Muscle of leg (tissue), 11 donors: ENCODE data around the gene SLC5A4. TPM values are rescaled to one million over a fixed set of nuclear protein-coding genes. Genes with fewer than 3 reads are reported as not detected.
A peak's percentile ranks its signal among the peaks of the same experiment; 100 is the strongest.

Experiments
- DNase-seq: peaks from one replicate; pipeline ENCODE4 v3.0.0; 2013
- H3K27ac ChIP-seq: one replicate; pipeline ENCODE4 v1.5.1; 2013; ENCODE audit warnings: mild to moderate bottlenecking, low read length, control low read depth
- H3K27me3 ChIP-seq: one replicate; pipeline ENCODE4 v1.6.1; 2013; ENCODE audit warnings: low read length; ENCODE audit not compliant: control insufficient read depth, insufficient read depth
- H3K36me3 ChIP-seq: one replicate; pipeline ENCODE4 v1.6.1; 2013; ENCODE audit warnings: low read length; ENCODE audit not compliant: control insufficient read depth, insufficient read depth
- H3K4me1 ChIP-seq: one replicate; pipeline ENCODE4 v1.6.1; 2013; ENCODE audit warnings: low read length; ENCODE audit not compliant: control insufficient read depth, insufficient read depth
- H3K4me3 ChIP-seq: one replicate; pipeline ENCODE4 v1.5.1; 2013; ENCODE audit warnings: low read length, control low read depth
- H3K9me3 ChIP-seq: replicated peaks from 2 replicates; pipeline ENCODE4 v1.6.1; 2013; ENCODE audit warnings: low read depth, low read length; ENCODE audit not compliant: control insufficient read depth
- WGBS: methylation state at CpG from one replicate; pipeline ENCODE4 v1.1.5; 2013; ENCODE audit warnings: missing lambda C conversion rate; ENCODE audit not compliant: insufficient coverage; 5-methylcytosine and 5-hydroxymethylcytosine counted together
- polyA plus RNA-seq, 8 donors: library from polyadenylated mRNA; unstranded; fragments of 120-200 nt; gene quantifications; one replicate each; pipeline versions ENCODE4 v1.2.1 to v1.2.3, GENCODE V29; 2013; ENCODE audit warnings: inconsistent platforms in 1 of 8, low replicate concordance in 1 of 8; ENCODE audit not compliant: insufficient read length in 8 of 8, insufficient read depth in 1 of 8
- total RNA-seq: library from RNA; stranded (reverse); fragments of 120-200 nt; gene quantifications from one replicate; pipeline ENCODE4 v1.2.4, GENCODE V29; 2013

Gene SLC5A4
- total and polyA plus RNA-seq, 9 donors, result 0.19 to 0.96 (median 0.49) TPM

DNA sequence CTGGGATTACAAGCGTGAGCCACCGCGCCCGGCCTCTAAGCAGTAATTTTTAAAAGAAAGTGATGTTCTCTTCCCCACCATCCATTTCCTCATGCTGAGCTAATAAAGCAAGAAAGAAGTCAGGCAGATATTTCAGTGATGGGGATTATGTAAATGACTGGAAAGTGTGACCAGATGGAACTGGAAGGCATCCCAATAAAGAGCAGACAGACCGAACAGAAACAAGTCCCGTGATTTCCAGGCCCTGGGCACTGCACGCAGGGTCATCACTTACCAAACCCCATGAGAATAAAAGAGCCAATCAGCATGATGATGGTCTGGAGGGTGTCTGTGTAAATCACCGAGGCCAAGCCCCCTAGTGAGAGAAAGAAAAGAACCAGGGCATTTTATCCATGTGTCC lies 18.2 kb downstream of the SLC5A4 start:
- Histone ChIP-seq H3K36me3 (no peaks in the 10 kb centered on the region), H3K4me1 (no peaks in the 10 kb centered on the region), H3K27ac (no peak overlapping the region), H3K4me3 (no peak overlapping the region), H3K9me3 (no peaks in the 10 kb centered on the region), H3K27me3 (no peaks in the 10 kb centered on the region)
- 40% methylated on average over 1 of the region's 8 CpGs for WGBS
- no peak for DNase-seq

DNA sequence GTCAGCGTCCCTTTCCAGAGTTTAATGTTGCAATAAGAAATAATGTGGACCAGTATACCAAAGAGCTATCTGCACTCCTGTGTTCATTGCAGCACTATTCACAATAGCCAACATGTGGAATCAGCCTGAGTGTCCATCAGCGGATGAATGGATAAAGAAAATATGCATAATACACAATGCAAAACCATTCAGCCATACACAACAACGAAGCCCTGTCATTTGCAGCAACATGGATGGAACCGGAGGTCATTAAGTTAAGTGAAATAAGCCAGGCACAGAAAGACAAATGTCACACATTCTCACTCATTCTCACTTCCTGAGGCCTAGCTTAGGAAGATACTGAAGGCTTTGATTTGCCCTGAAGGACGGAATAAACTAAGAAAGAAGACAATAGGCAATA lies 22.1 kb downstream of the SLC5A4 start:
- H3K4me3 ChIP-seq, result no peak overlapping the region
- no peaks in the 10 kb centered on the region for H3K27me3 ChIP-seq
- H3K27ac ChIP-seq, result no peak overlapping the region
- no peaks in the 10 kb centered on the region for H3K4me1 ChIP-seq
- no peak for DNase-seq
- 49% methylated on average over 2 of the region's 5 CpGs for WGBS
- H3K9me3 ChIP-seq, result no peaks in the 10 kb centered on the region
- H3K36me3 ChIP-seq, result no peaks in the 10 kb centered on the region

DNA sequence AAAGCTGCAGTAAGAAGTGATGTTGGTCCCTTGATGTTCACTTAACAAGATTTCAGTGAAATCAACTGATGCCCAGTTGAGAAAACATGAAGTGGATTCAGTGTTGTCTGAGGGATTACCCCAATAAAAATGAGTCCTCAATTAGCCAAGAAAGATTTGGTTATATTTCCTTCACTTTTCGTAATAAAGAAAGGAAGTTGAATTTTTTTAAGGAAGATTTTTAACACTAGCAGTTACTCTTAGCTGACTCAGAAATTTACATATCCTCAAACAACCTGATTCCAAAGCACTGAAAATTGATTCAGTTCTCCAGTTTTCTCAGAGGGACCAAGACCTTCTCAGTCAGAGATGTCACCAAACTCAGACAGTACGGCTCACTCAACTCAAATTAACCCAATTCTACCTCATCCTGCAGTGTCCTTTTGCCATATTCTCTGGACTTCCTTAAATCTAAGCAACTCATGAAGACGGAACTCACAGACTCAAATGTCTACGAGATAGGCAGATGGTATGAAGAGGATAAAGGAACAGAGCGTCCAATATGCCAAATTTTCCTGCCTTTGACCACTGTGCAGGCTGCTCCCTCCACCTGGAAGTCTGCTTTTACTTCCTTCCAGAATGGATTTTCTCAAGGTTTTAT lies 22.8 kb downstream of the SLC5A4 start:
- H3K4me3 ChIP-seq, result no peak overlapping the region
- H3K9me3 ChIP-seq, result no peaks in the 10 kb centered on the region
- no peak for DNase-seq
- no peak overlapping the region for H3K27ac ChIP-seq
- H3K27me3 ChIP-seq, result no peaks in the 10 kb centered on the region
- H3K4me1 ChIP-seq, result no peaks in the 10 kb centered on the region
- WGBS, result 14% methylated on average over 1 of the region's 5 CpGs
- no peaks in the 10 kb centered on the region for H3K36me3 ChIP-seq

DNA sequence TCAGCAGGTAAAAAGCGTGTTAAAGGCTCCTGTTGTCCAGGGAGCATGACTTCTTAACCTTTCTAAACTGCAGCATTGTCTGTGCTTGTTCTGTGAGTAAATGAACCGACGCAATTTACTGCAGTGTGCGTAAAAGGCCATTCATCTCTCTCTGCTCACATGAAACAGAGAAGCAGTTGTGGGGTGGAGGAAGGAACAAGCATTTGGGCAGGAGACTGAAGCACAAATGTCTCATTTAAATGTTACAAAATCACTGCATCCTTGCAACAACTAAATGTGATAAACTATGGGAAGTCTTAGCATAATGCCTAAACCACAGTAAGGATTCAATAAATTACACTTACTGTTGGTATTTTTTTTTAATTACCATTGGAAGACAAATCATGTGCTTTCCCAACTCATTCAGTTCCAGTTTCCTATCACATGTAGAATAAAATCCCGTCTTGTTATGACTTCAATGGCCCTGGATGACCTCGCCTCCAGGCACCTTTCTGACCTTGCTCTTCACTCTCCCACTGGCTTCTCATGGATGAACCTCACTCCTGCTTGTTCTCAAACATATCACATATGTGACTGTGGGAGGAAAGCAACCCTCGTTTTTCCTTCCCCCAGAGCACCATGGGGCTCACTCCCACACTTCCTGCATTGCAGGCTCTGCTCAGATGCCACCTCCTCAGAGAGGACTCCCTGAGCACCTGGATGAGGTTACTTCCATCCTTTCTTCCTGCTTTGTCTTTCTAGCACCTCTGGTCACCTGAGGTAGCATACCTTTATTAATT lies 28.6 kb downstream of the SLC5A4 start:
- H3K4me3 ChIP-seq, result no peak overlapping the region

DNA sequence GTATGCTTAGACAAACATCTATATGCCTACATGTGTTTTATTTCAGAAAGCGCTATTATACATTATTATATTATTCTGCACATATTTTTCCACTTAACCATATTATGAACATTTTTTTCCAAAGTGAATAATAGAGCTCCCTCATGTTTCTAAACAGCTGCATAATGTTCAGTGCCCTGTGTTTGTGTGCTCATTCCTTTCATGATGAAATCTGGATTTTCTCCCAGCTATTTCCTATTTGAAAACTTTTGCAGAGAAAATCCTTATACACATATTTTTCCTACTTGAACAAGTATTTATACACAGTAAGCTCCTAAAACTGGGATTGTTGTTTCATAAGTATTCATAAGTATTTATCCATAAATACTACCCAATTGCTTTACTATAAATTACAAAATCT lies 32.2 kb downstream of the SLC5A4 start:
- DNase-seq, result peak; percentile 91
- H3K4me3 ChIP-seq, result no peak overlapping the region
- no peaks in the 10 kb centered on the region for H3K4me1 ChIP-seq
- WGBS, result no CpG with 5 or more reads among the region's 1 CpG
- no peak overlapping the region for H3K27ac ChIP-seq
- no peaks in the 10 kb centered on the region for H3K9me3 ChIP-seq
- no peaks in the 10 kb centered on the region for H3K36me3 ChIP-seq
- H3K27me3 ChIP-seq, result no peaks in the 10 kb centered on the region

More for the DNA sequence above, 28.6 kb downstream of the SLC5A4 start:
- Histone ChIP-seq H3K27ac (no peak overlapping the region), H3K9me3 (no peaks in the 10 kb centered on the region), H3K36me3 (no peaks in the 10 kb centered on the region), H3K27me3 (no peaks in the 10 kb centered on the region), H3K4me1 (no peaks in the 10 kb centered on the region)
- 54% methylated on average over 3 of the region's 7 CpGs for WGBS
- no peak for DNase-seq

DNA sequence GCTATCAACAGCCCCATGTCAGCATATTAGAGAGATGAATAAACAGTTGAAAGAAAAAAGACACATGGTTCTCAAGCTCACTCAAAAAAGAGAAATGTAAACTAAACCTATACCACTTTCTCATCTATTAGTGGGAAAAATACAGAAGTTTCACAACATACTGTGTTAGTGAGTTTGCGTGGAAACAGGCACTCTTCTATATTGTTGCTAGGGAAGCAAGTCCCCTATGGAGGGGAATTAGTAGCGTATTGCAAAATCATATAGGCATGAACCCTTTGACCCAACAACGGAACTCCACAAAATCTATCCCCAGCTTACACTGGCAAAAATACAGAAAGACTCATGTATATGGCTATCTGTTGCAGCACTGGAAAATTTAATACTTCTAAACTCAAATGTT lies 36.1 kb downstream of the SLC5A4 start:
- no CpG with 5 or more reads among the region's 3 CpGs for whole genome bisulfite sequencing
- no peak overlapping the region for H3K4me3 ChIP-seq
- no peaks in the 10 kb centered on the region for H3K36me3 ChIP-seq
- no peak overlapping the region for H3K27ac ChIP-seq
- no peaks in the 10 kb centered on the region for H3K27me3 ChIP-seq
- no peaks in the 10 kb centered on the region for H3K9me3 ChIP-seq
- H3K4me1 ChIP-seq, result no peaks in the 10 kb centered on the region
- peak; percentile 60 for DNase-seq

DNA sequence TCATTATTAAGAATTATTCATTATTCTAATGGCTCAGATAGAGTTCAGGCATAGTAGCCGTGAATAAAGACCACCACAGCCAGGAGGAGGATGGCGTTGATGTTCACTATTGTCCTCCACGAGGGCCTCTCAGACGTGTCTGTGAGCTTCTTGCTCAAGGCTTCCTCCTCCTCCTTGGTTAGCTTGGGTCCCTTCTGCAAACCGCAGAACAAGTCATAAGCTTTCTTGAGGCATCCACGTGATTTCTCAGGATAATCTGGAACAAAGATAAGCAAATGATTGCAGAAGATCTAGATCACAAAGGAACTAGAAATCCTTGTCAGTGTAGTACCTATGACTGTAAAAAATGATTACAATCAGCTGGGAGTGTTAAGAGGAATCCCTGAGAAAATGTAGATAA lies 36.7 kb downstream of the SLC5A4 start:
- Histone ChIP-seq H3K27me3 (no peaks in the 10 kb centered on the region), H3K27ac (no peak overlapping the region), H3K36me3 (no peaks in the 10 kb centered on the region), H3K4me1 (no peaks in the 10 kb centered on the region), H3K4me3 (no peak overlapping the region), H3K9me3 (no peaks in the 10 kb centered on the region)
- peak; percentile 52 for DNase-seq
- 68% methylated on average over 4 of the region's 6 CpGs for WGBS

DNA sequence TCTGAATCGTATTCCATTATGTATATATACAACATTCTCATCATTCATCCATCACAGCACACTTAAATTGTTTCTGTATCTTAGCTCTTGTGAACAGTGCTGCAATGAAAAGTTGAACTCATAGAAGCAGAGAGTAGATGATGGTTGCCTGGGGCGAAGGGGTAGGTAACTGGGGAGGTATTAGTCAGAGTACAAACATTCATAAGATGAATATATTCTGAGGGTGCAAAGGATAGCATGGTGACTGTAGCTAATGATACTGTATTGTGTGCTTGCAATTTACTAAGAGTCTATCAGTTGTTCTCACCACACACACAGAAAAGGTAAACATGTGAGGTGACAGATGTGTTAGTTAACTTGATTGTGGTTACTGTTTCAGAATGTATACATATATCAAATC lies 37.7 kb downstream of the SLC5A4 start:
- Histone ChIP-seq H3K27me3 (no peaks in the 10 kb centered on the region), H3K4me1 (no peaks in the 10 kb centered on the region), H3K4me3 (no peak overlapping the region), H3K27ac (no peak overlapping the region), H3K9me3 (no peaks in the 10 kb centered on the region), H3K36me3 (no peaks in the 10 kb centered on the region)
- DNase-seq, result no peak
- WGBS, result 80% methylated on average over 1 of the region's 2 CpGs

DNA sequence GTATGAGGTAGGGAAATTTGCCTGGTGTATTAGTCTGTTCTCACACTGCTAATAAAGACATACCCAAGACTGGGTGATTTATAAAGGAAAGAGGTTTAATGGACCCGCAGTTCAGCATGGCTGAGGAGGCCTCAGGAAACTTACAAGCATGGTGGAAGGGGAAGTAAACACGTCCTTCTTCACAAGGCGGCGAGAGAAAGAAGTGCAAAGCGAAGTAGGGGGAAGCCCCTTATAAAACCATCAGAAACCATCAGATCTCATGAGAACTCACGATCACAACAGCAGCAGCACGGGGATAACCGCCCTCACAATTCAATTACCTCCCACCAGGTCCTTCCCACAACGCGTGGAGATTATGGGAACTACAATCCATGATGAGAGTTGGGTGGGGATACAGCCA lies 38.2 kb downstream of the SLC5A4 start:
- Histone ChIP-seq H3K9me3 (no peaks in the 10 kb centered on the region), H3K4me1 (no peaks in the 10 kb centered on the region), H3K27me3 (no peaks in the 10 kb centered on the region), H3K36me3 (no peaks in the 10 kb centered on the region), H3K27ac (no peak overlapping the region), H3K4me3 (no peak overlapping the region)
- no CpG with 5 or more reads among the region's 10 CpGs for WGBS
- DNase-seq, result no peak

DNA sequence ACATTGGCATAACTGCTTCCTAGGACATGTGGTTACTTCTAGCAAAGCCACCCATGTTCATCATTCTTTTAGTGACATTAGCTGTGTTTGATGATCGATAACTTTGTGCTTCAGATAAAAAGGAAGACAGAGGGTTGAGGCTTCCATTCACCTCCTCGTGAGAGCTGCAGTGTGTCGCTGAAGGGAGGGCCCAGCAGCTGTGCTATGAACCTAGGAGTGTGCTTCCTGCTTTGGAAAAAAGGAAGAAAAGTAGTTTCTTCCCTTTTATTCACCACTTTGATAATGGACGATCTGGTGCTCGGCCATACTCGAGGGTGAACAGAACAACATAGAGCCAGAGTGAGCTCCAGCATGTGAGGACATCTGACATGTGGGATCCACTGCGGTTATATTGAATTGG lies 44.1 kb downstream of the SLC5A4 start:
- no peaks in the 10 kb centered on the region for H3K9me3 ChIP-seq
- H3K27ac ChIP-seq, result no peak overlapping the region
- no peaks in the 10 kb centered on the region for H3K36me3 ChIP-seq
- DNase-seq, result no peak
- H3K27me3 ChIP-seq, result no peaks in the 10 kb centered on the region
- H3K4me1 ChIP-seq, result no peaks in the 10 kb centered on the region
- WGBS, result 47% methylated on average over 3 of the region's 7 CpGs
- H3K4me3 ChIP-seq, result no peak overlapping the region
